HG03175 (cell line): Measurements from ENCODE around the gene CKAP5.

ENCODE experiments used
- ATAC-seq: cut with Tn5 transposase; IDR thresholded peaks from one replicate; pipeline ENCODE4 v1.9.1; 2021; ENCODE audit warnings: mild to moderate bottlenecking, moderate library complexity; ENCODE audit not compliant: unreplicated experiment

The CKAP5 gene

DNA sequence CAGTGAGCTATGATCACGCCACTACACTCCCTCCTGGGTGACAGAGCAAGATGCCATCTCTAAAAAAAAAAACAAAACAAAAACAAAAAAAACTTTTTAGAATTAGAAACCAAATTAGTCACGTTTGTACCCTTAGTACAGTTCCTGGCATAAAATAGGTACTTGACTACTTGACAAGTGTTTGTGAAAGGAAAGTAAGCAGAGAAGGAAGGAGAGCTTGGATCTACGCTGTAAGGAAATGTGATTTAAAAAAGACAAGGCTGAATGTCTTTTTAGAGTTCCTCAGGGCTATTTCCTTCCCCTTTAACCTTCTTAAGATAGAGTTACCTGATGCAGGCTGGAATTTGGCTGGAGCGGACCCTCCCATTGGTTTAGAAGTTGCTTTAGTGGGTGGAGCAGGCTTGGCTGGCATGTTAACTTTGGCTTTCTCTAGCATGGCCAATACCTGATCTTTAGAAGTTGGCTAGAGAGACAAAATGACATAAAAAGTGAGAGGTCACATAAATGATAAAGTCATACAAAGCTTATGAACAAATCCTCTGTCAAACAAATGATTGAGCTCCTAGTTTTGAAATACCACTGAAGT, 76.4 kb downstream of the CKAP5 start:
- ATAC-seq: no peak

DNA sequence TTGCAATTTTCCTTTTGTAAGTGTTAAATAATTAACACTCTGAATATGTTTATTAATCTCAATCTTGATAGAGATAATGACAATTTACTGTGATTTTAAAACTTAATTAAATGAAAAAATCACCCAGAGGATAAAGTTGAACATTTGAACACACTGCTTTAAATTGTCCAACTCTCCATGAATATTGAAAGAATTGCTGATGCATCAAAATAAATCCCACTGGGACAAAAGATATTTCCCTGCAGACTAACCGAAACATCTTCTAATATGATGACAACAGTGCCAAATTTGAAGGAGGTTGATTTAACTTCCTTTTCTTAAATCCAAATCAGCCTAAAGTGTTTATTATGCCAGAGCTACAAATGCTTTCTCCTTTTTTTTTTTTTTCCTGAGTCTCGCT, 79.4 kb downstream of the CKAP5 start:
- ATAC-seq: no peak

DNA sequence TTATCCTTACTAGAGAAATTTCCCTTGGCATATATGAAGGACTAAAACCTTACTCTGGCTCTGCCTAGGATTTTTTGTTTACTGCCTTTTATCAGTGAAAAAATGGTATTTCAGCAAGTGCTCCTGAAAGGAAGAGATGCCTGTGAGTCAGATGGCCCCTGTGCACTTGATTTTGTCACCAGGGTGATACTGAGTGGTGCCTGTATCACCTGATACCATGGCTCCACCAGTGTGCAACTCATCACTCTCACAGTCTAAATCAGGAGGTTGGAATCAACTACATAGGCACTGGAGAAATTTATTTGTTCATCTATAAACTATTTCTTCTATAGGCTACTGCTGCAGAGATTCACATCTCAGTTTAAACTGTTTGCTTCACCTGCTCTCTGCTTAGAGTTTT, 83.8 kb downstream of the CKAP5 start:
- ATAC-seq: no peak

DNA sequence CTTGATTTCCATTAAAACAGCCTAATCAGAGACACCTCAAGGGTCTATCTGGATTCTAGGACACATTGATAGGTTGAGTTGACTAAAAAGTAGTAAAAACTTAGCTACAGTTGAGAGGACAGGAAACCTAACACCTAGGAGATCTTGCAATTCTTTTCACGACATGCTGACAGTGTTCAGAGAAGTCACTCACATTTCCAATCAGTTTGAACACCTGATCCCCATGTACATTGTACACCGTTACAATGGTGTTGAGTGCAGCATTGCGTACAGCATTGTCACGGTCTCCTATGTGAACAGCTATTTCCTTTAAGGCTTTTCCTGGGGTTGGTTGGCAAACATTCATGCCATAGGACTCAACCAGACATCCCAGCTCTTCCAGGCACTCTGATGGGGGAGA, 84.3 kb downstream of the CKAP5 start:
- ATAC-seq: no peak

DNA sequence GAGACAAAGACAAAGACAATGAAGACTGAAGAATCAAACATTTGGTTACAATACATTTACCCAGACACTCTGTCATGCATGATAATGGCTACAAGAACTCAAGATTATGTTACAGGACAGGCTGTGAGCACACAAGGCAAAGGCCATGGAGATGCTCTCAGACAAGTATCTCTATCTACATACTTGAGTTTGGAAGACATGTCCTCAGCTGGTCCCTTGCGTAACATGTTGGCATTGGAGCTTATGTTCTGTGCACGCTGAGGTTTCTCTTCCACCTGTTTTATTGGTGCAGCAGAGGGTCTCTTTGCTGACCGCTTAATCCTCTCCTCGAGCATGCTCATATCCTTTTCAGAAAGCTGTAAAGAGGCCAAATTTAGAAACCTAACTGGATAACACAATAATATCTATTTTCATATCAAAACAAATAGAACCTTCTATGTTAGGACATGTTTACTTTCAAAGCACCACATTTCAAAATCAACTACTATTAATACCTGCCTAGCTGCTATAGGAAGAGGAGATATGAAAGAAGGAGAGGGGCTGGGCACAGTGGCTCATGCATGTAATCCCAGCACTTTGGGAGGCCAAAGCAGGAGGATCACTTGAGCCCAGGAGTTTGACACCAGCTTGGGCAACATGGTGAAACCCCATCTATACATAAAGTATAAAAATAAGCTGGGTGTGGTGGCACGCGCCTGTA, 85.5 kb downstream of the CKAP5 start:
- no peak for ATAC-seq

DNA sequence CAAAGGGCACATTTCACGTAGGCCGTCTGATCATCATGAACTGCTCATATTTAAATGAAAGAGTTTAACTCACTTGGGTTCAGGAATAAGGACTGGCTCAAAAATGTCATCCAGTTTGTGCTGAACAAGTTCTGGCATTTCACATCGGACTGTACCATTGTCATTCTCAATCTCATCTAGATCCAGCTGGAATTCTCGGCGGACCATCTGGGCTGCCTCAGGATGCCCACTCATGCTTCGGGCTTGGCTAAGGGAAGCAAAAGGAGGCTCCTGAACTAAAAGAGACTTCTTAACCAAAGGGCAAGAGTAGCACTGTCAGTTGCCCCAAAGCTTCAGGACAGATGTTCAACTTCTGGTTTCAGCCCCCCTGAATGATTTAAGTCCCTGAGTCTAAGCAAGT, 86.9 kb downstream of the CKAP5 start:
- no peak for ATAC-seq

DNA sequence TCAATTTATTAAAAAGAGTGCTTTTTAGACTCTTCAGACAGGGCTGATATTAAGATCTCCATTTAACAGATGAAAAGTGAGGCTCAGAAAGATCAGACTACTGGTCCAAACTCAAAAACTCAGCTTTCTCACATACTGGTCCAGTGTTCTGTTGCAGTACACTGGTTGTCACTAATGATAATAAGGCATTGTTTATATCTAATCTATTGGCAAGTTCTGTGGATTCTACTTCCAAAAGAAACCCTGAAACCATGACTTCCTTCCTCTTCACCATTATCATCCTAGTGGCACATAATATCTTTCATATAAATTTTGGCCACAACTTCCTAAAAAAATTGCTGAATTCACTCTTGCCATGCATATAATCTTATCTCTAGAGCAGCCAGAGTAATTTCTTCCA, 90.1 kb downstream of the CKAP5 start:
- ATAC-seq: no peak

DNA sequence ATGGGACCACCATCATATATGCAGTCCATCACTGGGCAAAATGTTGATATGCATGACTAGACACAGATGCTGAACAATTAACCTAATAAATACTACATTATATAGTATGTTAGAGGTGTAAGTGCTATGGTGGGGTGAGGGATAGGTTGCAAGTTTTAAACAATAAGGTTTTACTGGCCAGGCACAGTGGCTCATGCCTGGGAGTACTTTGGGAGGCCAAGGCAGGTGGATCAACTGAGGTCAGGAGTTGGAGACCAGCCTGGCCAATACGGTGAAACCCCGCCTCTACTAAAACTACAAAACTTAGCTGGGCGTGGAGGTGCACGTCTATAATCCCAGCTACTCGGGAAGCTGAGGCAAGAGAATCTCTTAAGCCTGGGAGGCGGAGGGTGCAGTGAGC, 98.9 kb downstream of the CKAP5 start:
- ATAC-seq: no peak

DNA sequence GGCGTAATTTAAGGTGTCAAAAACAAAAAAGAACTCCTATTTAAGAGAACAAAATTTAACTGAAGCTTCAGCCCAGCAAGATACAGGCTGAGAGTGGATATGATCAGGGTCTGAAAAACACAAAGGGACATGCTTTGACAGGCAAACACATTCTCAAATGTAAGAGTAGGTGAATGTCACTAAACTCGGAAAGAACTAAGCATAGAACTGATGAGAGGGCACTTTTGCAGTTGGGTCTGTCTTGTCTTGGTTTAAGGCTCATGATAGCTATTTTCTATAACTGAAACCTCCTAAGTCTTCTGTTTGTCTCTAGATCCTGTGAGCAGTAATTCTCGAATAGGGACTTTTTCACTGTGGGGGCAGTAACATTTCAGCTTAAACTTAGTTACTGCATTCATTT, 100.1 kb downstream of the CKAP5 start:
- ATAC-seq: no peak

DNA sequence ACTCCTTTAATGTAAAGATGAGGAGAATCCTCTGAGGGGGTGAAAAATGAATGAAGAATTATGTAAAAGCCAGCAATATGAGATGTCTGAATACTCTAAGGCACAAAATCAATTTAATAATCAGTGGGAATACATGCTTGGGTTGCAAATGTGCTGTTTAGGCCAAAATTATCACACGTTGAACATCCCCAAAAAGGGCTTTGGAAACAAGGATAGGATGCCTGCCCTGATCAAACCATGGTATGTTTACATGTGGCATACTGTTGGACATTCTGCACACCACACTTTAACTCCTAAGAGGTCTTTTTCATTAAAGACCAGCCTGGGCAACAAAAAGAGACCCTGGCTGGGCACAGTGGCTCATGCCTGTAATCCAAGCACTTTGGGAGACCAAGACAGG, 100.8 kb downstream of the CKAP5 start:
- no peak for ATAC-seq

DNA sequence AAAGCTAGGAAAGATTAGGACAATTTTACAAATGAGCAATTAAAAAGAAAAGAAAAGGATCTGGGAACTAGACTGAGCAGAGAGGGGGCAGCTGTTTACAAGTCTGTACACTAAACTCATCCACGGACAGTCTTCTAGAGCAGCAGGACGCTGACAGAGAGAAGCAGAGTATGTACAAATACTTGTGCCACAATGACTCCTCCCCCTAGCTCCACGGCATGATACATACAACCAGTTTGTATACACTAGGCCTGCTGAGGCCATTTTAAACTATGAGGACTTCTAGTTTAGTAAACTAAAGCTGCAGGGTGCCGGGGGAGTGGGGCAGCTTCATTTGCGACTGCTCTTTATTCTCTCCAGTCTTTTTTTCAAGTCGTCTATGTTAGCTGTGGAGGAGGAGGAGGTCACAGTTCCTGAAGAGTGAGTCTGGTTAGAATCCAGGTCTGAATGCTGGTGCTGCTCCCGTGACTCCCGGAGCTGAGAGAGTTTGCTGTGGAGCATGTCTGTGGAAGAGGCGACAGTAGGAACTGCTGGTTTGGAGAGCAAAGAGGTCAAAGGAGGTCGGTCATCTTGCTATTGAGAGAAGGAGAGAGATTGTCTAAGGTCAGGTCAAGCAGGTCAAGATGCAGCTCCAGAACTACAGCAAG, 102.3 kb downstream of the CKAP5 start:
- no peak for ATAC-seq

DNA sequence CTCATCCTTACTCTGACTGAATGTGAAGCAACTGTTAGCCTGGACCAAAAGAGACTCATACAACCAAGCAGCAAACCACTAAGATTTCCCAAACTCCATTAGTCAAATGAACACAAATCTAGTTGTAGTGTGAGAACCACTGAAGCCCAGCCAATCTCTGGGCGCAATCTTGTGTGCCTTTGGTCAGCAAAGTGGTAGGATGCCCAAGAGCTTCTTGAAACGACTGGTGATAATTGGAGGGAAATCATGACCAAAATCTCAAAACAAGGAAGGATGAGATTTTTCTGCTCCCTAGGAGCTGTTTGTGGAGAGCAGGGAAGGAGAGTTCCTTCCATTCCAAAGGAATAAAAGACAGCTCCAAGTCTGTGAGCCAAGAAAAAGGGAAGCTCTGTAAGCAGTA, 103.0 kb downstream of the CKAP5 start:
- ATAC-seq: no peak

DNA sequence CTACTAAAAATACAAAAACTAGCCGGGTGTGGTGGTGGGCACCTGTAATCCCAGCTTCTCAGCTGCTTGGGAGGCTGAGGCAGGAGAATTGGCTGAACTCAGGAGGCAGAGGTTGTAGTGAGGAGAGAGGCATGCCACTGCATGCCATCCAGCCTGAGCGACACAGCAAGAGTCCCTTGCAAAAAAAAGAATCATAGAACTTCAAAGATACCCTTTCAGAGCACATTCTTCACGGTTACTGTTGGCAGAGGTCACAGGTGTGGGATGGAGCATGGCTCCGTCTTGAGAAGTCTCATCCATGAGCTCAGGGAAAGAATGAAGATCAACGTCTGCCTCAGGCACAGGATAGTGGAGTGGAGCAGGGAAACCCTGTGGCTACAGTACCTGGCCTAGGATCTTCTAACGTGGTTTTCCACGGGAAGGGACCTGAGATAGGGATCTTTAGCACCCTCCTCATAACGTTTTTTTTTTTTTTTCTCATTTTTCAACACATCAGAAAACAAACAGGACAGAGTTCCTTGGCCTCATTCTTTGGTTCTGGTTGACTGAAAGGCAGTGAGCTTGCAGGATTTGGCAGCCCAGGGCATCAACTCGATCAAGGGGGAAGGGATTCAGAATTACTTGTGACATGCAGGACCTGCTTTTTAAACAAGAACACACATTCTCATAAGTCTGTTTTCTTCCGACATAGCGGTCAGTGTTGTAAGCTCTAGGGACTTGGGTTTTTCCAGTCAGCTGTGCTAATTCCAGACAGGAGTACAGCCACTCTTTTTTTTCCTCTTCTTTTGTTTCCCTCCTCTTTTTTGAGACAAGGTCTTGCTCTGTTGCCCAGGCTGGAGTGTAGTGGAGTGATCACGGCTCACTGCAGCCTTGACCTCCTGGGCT, 104.2 kb downstream of the CKAP5 start:
- no peak for ATAC-seq

DNA sequence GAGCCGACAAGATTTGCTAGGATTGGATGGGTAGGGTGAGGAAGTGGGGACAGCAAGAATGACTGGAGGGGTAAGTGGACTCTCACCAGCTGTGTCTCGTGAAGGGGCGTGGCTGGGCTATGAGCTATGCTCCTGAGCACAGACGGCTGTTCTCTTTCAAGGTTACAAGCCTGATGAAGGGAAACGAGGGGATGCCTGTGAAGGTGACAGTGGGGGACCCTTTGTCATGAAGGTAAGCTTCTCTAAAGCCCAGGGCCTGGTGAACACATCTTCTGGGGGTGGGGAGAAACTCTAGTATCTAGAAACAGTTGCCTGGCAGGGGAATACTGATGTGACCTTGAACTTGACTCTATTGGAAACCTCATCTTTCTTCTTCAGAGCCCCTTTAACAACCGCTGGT, 107.2 kb downstream of the CKAP5 start:
- no peak for ATAC-seq

DNA sequence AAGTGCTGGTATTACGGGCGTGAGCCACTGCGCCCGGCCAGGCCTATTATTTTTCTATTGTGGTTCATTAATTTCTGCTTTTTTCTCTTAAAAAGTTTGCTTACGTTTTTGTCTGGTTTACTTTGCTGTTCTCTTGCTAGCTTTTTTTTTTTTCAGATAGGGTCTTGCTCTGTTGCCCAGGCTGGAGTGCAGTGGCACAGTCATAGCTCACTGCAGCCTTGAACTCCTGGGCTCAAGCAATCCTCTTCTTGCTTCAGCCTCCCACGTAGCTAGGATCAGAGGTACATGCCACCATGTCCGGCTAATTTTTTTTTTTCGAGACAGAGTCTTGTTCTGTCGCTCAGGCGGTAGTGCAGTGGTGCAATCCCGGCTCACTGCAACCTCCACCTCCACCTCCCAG, 108.4 kb downstream of the CKAP5 start:
- no peak for ATAC-seq

DNA sequence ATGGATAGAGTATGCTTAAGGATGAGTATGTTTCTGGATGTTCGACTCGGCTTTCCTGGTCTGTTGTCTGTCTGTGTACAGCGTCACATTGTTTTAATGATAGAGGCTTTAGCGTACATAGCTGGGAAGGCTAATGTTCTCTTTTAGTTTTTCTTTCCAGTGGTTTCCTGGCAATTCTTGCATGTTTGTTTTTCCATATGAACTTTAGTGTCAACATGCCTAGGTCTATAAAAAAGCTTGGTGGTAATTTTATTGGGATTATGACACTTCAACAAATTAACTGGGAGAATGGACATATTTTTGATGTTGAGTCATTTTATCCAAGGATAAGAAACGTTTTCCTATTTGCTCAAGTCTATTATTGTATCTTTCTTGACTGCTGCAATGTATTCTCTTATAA, 109.5 kb downstream of the CKAP5 start:
- ATAC-seq: no peak

DNA sequence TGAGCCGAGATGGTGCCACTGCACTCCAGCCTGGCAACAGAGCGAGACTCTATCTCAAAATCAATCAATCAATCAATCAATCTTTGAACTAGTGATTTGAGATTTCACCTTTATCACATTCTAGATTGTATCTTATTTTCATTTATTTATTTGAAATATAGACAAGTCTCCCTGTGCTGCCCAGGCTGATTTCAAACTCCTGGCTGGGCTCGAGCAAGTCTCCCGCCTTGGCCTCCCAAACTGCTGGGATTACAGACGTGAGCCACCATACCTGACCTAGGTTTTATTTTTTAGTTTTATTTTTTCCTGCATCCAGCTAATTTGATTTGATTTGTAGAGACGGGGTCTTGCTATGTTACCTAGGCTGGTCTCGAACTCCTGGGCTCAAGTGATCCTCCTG, 109.9 kb downstream of the CKAP5 start:
- no peak for ATAC-seq

DNA sequence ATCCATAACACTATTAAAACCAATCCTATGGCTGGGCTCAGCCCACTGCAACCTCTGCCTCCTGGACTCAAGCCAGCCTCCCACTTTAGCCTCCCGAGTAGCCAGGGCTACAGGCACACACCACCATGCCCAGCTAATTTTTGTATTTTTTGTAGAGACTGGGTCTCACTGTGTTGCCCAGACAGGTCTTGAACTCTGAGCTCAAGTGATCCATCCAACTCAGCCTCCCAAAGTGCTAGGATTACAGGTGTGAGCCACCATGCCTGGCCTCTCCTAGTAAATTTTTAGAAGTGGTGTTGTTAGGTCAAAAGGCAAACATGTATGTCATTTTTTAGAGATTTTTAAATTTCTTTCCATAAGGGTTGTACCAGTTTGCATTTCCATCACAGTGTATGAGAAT, 112.8 kb downstream of the CKAP5 start:
- no peak for ATAC-seq

DNA sequence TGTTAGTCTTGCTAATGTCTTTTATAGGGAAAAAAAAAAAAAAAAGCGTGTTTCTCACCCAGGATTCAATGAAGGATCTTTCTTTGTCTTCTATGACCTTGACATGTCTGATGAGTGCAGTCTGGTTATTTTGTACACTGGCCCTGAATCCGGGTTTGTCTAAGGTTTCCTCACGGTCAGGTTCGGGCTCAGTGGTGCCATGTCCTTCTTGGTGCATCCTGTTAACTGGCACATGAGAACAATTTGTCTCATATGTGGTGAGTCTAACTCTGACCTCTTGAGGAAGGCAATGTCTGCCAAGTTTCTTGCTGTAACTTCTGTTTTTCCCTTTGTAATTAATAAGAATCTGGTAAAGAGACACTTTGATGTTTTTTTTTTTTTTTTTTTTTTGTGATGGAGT, 114.5 kb downstream of the CKAP5 start:
- ATAC-seq: no peak

DNA sequence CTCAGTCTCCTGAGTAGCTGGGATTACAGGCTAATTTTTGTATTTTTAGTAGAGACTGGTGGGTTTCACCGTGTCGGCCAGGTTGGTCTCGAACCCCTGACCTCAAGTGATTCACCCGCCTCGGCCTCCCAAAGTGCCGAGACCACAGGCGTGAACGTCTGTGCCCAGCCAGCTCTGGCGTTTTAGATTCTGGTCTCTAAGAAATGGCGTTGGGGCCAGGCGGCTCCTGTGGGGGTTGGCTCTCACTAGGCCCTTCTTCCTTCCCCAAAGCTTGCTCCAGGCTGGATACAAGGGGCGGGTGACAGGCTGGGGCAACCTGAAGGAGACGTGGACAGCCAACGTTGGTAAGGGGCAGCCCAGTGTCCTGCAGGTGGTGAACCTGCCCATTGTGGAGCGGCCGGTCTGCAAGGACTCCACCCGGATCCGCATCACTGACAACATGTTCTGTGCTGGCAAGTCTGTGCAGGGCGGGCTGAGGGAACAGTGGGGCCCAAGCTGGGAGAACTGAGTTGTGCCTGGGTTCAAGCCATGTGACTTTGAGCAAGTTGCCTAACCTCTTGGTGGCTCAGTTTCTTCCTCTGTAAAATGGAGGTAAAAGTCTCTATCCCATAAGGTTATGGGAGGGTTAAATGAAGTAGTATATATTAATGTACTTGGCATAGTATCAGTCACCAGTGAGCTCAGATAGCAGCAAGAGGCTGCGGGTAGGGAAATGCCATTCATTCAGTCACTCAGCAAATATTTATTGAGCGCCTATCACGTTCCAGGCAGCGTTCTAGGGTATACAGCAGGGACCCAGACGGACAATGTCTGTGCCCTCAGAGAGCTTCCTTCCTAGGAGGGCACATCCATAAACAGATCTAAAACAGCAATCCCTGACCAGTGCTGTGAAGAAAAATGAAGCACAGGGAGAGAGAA, 116.7 kb downstream of the CKAP5 start:
- no peak for ATAC-seq

DNA sequence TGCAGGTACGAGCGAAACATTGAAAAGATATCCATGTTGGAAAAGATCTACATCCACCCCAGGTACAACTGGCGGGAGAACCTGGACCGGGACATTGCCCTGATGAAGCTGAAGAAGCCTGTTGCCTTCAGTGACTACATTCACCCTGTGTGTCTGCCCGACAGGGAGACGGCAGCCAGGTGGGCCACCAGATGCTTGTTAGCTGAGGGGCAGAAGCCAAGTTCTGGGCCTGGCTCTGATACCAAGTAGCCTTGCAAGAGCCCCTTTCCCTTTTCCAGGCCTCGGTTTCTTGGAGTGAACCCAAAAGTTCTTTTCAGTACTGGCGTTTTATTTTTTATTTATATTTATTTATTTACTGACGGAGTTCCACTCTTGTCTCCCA, 117.4 kb downstream of the CKAP5 start:
- ATAC-seq: no peak
